Glutamatergic neuron (in vitro differentiated cells): ENCODE results near the gene HERC5. TPM values are rescaled to one million over a fixed set of nuclear protein-coding genes. Genes with fewer than 3 reads are reported as not detected.

ENCODE experiments used
- DNase-seq: peaks from one replicate; pipeline ENCODE4 v3.0.0; 2022
- H3K27ac Mint-ChIP-seq: one replicate; pipeline ENCODE4 v1.8.0; 2020; ENCODE audit warnings: mild to moderate bottlenecking, mixed read lengths, inconsistent platforms; ENCODE audit not compliant: unreplicated experiment
- H3K27me3 Mint-ChIP-seq: one replicate; pipeline ENCODE4 v1.8.0; 2020; ENCODE audit warnings: mild to moderate bottlenecking, moderate library complexity, mixed read lengths, inconsistent platforms; ENCODE audit not compliant: unreplicated experiment
- H3K36me3 Mint-ChIP-seq: one replicate; pipeline ENCODE4 v1.8.0; 2020; ENCODE audit warnings: mild to moderate bottlenecking, mixed read lengths, inconsistent platforms; ENCODE audit not compliant: unreplicated experiment
- H3K4me1 Mint-ChIP-seq: one replicate; pipeline ENCODE4 v1.8.0; 2020; ENCODE audit warnings: mild to moderate bottlenecking, low read depth, mixed read lengths, inconsistent platforms; ENCODE audit not compliant: unreplicated experiment
- H3K4me3 Mint-ChIP-seq: one replicate; pipeline ENCODE4 v1.8.0; 2020; ENCODE audit warnings: mild to moderate bottlenecking, mixed read lengths, inconsistent platforms; ENCODE audit not compliant: unreplicated experiment
- H3K9me3 Mint-ChIP-seq: one replicate; pipeline ENCODE4 v1.8.0; 2020; ENCODE audit warnings: mild to moderate bottlenecking, moderate library complexity, mixed read lengths, inconsistent platforms; ENCODE audit not compliant: unreplicated experiment
- total RNA-seq: library from RNA; stranded (reverse); fragmentation: NEBNext Ultra II Directional; extraction: Animal tissue kit (Norgen Biotek cat#: 25700); gene quantifications from one replicate; pipeline ENCODE4 v1.2.1, GENCODE V29; 2021; ENCODE audit not compliant: unreplicated experiment
- TF ChIP-seq, protein P1 (sequence below): fragments of 200-600 bp; sonication (generic); IDR thresholded peaks from one replicate; pipeline ENCODE4 v1.5.0; 2021; ENCODE audit not compliant: partially characterized antibody, unreplicated experiment

The HERC5 gene
- total RNA-seq, 1 donor from 2014 or later: 0.27 TPM

DNA sequence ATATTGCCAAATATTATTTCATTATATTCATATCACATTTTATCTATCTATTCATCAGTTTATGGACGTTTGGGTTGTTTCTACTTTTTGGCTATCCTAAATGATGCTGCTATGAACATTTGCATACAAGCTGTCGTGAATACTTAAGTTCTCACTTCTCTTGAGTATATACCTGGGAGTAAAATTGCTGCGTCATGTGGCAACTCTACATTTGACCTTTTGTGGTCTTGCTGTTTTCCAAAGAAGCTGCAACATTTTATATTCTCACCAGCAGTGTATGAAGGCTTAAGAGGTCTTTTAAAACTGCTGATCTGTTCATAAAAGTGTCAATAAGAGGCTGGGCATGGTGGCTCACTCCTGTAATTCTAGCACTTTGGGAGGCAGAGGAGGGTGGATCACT lies 60.9 kb downstream of the HERC5 start:
- TF ChIP-seq, protein P1, sequence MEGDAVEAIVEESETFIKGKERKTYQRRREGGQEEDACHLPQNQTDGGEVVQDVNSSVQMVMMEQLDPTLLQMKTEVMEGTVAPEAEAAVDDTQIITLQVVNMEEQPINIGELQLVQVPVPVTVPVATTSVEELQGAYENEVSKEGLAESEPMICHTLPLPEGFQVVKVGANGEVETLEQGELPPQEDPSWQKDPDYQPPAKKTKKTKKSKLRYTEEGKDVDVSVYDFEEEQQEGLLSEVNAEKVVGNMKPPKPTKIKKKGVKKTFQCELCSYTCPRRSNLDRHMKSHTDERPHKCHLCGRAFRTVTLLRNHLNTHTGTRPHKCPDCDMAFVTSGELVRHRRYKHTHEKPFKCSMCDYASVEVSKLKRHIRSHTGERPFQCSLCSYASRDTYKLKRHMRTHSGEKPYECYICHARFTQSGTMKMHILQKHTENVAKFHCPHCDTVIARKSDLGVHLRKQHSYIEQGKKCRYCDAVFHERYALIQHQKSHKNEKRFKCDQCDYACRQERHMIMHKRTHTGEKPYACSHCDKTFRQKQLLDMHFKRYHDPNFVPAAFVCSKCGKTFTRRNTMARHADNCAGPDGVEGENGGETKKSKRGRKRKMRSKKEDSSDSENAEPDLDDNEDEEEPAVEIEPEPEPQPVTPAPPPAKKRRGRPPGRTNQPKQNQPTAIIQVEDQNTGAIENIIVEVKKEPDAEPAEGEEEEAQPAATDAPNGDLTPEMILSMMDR: no peak
- DNase-seq: no peak
- Mint-ChIP-seq H3K4me1 (peaks cover 2% of the 10 kb centered on the region), H3K27me3 (peaks cover 1% of the 10 kb centered on the region), H3K27ac (no peak overlapping the region), H3K36me3 (no peaks in the 10 kb centered on the region), H3K9me3 (peaks cover 3% of the 10 kb centered on the region), H3K4me3 (no peak overlapping the region)

- no peak overlapping the region for H3K4me3 Mint-ChIP-seq
- peaks cover under 1% of the 10 kb centered on the region for H3K27me3 Mint-ChIP-seq
- H3K4me1 Mint-ChIP-seq: peaks cover 2% of the 10 kb centered on the region
- no peaks in the 10 kb centered on the region for H3K36me3 Mint-ChIP-seq
- H3K27ac Mint-ChIP-seq: no peak overlapping the region
- peaks cover 4% of the 10 kb centered on the region for H3K9me3 Mint-ChIP-seq
- DNase-seq: no peak
- TF ChIP-seq, protein P1: no peak
These were observed 62.0 kb downstream of the HERC5 start for GRCh38 chr4:88518911-88519310.

- Mint-ChIP-seq H3K4me1 (peaks cover 2% of the 10 kb centered on the region), H3K27me3 (no peaks in the 10 kb centered on the region), H3K27ac (peak overlapping the region; percentile 90), H3K36me3 (no peaks in the 10 kb centered on the region), H3K4me3 (peak overlapping the region; percentile 94), H3K9me3 (peaks cover 4% of the 10 kb centered on the region)
- TF ChIP-seq, protein P1: no peak
- peak; percentile 36 for DNase-seq
These were observed 65.9 kb downstream of the HERC5 start for GRCh38 chr4:88522702-88523324.

DNA sequence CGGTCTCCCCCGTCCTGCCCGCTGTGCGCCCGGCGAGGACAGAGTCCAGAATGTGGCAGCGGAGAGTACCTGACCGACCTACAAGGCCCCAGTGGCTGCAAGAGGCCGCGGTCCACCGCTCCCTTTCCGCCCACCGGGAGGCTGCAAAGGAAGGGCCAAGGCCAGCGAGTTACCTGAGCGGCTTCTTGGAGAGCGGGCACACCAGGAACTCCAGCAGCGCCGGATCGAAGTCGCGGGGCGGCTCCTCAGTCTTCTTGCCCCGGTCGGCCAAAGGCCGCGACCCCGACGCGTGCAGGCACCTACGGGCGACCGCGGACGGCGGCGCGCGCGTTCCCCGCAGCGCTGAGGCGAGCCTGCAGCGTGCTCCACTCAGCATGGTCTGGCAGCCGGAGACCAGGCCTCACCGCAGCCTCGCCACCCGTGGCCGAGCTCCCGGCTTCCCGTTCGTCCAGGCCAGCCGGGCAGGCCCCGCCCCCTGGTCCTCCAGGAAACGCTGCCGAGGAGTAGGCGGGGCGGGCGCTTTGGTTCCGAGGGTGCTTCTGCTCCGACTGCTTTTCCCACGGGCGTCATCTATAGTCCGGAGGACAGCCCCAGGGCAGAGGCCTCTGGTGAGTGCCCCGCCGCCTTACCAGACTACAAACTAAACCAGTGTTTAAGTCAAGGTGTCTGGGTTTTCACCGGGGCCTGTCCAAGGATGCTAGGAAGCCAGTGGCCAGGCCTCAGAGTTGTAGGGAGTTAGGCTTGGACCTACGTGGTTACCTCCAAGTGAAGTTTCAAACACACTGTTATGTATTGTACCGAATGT lies 66.6 kb downstream of the HERC5 start, which contains the start of gene PYURF:
Gene PYURF (minus strand): TSS at position 452 of the 805 bp plus-strand sequence. CDS start 76 bp downstream, at position 376.
- Mint-ChIP-seq H3K4me1 (peaks cover 2% of the 10 kb centered on the region), H3K27me3 (no peaks in the 10 kb centered on the region), H3K36me3 (no peaks in the 10 kb centered on the region), H3K4me3 (peak within 1 kb of the TSS; percentile 94), H3K9me3 (peaks cover 4% of the 10 kb centered on the region), H3K27ac (peak within 1 kb of the TSS; percentile 90)
- TF ChIP-seq, protein P1: no peak
- DNase-seq: peak; percentile 95

- no peaks in the 10 kb centered on the region for H3K36me3 Mint-ChIP-seq
- TF ChIP-seq, protein P1: no peak
- peaks cover 4% of the 10 kb centered on the region for H3K9me3 Mint-ChIP-seq
- H3K27me3 Mint-ChIP-seq: no peaks in the 10 kb centered on the region
- H3K4me1 Mint-ChIP-seq: peaks cover 2% of the 10 kb centered on the region
- no peak for DNase-seq
- peak overlapping the region; percentile 38 for H3K27ac Mint-ChIP-seq
- H3K4me3 Mint-ChIP-seq: peak overlapping the region; percentile 71
These were observed 67.3 kb downstream of the HERC5 start for GRCh38 chr4:88524171-88524570.
